ENCODE measurements around the gene NUP98.

Gene NUP98

DNA sequence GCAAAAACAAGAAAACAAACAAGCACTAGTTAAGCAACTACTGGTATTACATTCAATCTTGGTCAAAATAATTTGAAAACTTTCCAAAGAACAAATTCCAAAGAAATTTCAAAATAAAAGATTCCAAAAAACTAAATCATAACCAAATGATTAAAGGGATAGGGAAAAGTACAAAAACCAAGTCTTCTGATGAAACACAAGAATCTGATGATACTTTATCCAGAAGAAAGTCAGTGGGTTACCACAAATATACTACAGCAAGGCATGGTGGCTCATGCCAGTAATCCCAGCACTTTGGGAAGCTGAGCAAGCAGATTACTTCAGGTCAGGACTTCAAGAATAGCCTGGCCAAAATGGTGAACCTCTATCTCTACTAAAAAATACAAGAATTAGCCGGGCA, 59.1 kb downstream of the NUP98 start:
- no peak for DNase-seq (ENCODE audit: low read depth in 1 of 2, low spot score in 1 of 2)

DNA sequence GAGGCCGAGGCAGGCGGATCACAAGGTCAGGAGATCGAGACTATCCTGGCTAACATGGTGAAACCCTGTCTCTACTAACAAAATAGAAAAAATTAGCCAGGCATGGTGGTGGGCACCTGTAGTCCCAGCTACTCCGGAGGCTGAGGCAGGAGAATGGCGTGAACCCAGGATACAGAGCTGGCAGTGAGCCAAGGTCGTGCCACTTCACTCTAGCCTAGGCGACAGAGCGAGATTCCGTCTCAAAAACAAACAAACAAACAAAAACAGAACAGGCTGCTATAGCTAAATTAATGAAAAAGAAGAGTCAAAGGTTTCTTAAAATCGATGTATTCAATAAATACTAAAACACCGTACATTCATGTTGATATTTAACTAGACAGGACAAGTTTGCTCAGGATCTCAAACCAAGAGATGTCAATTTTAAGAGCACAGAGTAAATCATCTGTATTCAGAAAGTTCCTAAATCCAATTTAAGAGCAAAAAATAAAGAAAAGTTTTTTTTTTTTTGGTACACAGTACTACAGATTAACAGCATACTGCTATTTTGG, 59.9 kb downstream of the NUP98 start:
- DNase-seq (ENCODE audit: low read depth in 1 of 2, low spot score in 1 of 2): no peak

DNA sequence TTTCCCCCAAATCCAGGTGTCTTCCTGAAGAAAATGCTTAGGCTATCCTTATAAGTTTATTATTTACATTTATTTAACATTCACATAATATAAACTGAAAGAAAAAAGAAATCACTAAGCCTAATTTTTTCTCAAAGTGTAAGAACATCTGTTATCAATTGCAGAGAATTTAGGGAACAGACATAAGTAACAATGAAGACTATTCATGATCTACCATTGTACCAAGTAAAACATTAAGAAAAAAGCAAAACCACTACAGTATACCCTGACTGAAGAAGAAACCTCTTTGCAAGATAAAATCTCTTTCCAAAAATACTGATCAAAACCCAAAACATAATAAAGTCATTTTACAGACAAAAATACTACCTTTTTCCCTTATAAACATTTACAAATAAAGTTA, 60.5 kb downstream of the NUP98 start:
- DNase-seq (ENCODE audit: low read depth in 1 of 2, low spot score in 1 of 2): no peak

DNA sequence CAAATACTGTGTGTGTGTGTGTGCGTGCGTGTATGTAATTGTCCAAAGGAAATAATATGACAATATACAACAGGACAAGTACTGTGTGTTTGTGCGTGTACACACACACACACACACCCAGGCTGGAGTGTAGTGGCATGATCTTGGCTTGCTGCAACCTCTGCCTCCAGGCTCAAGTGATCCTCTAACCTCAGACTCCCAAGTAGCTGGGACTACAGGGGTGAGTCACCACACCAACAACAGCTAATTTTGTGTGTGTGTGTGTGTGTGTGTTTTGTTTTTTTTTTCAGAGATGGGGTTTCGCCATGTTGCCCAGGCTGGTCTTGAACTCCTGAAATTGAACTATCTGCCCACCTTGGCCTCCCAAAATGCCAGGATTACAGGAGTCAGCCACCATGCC, 61.5 kb downstream of the NUP98 start:
- no peak for DNase-seq (ENCODE audit: low read depth in 1 of 2, low spot score in 1 of 2)

DNA sequence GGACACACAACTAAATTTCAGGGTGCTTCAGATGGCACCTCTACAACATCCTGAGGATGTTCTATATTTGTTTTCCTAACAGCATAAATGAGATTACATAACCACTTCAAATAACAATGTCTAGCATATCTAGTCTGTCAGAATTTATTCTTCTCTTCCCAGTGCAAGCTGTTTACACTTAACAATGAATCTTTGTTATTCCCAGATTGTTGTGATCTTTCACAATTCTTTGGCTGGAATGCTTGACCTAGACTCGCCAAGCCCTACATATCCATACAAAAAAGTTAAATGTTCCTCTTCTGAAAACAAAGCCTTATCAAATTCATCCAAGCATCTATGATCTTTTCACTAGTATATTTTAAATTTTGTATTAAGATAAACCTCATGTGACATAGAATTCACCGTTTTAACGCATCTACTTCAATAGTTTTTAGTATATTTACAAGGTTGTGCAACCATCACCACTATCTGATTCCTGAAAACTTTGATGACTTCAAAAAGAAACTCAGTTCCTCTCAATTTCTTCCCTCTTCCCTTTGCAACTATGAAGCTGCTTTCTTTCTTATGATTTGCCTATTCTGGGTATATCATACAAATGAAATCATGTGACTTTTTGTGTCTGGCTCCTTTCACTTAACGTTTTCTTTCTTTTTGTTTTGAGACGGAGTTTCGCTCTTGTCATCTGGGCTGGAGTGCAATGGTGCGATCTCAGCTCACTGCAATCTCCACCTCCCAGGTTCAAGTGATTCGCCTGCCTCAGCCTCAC, 64.5 kb downstream of the NUP98 start:
- DNase-seq (ENCODE audit: low read depth in 1 of 2, low spot score in 1 of 2): no peak

DNA sequence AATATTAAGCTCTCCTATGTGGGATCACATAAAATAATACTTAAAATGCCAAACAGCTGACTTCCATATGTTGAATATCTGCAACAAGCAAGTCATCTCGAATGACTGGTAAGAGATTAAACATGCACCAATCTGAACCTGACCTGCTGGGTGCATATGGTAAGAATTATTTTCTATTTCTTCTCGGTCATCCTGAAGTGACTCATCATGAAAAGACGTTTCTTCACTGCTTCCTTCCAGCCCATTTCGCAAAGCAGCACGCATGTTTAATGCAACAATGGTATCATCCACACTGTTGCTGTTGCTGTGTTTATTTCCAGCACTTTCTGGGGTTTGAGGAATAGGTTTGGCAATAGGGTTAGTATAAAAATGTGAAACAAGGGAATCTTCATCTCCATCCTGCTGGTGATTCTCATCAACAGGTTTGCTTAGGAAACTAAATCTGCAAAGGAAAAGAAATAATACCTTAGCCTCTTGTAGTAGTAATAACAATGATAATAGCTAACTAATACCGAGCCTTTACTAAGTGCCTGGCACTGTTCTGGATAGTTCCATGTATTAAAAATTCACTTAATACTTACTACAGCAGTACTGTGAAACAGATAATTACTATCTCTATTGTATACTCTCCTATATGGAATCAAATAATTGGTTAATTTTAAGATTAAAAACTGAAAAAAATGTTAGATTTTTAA, 74.2 kb downstream of the NUP98 start:
- no peak for DNase-seq (ENCODE audit: low read depth in 1 of 2, low spot score in 1 of 2)

DNA sequence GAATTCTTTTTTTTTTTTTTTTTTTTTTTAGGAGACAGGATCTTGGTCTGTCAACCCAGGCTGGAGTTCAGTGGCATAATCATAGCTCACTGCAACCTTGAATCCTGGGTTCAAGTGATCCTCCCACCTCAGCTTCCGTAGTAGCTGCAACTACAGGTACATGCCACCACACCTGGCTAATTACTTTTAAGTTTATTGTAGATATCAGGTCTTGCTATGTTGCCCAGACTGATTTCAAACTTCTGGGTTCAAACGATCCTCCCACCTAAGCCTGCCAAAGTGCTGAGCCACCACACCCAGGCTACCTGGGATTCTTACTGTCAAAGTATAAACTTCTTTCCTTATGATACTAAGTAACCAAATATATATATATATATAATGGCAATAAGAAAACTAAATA, 75.3 kb downstream of the NUP98 start:
- DNase-seq (ENCODE audit: low read depth in 1 of 2, low spot score in 1 of 2): no peak

DNA sequence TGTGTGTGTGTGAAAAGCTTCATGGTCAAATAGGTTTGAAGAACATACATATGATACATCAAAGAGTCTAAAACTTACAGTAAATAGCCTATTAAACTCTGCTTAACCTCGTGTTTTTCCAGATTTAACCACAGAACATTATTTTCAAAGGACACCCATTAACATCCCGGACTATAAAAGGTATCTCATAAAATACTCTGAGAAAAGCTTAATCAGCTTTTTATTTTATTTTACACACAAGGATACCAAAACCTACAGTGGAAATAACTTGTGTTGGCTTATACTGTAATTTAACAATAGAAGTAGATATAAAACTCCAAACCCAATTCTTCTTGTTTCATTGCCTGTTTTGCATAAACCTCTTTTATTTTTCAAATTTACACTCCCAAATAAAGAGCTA, 76.4 kb downstream of the NUP98 start:
- DNase-seq (ENCODE audit: low read depth in 1 of 2, low spot score in 1 of 2): no peak

DNA sequence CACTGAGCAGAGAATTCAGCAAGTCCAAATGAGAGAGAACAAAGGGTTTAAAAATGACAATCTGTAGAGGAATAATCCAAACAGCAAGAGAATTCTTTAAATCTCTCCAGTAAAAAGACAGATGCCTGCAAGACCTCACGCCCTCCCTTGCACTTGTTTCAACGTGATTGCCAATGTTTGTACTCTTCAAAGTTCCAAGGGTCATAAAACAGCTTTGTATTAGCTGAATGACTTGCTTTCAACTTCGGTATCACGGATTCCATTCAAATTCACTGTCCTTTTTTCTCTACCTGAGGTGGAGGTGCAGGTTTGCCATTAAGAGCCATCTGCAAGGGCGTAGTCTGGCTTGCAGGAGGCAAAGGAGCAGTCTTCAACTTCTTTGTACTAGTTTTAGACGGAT, 85.1 kb downstream of the NUP98 start:
- DNase-seq (ENCODE audit: low read depth in 1 of 2, low spot score in 1 of 2): no peak

DNA sequence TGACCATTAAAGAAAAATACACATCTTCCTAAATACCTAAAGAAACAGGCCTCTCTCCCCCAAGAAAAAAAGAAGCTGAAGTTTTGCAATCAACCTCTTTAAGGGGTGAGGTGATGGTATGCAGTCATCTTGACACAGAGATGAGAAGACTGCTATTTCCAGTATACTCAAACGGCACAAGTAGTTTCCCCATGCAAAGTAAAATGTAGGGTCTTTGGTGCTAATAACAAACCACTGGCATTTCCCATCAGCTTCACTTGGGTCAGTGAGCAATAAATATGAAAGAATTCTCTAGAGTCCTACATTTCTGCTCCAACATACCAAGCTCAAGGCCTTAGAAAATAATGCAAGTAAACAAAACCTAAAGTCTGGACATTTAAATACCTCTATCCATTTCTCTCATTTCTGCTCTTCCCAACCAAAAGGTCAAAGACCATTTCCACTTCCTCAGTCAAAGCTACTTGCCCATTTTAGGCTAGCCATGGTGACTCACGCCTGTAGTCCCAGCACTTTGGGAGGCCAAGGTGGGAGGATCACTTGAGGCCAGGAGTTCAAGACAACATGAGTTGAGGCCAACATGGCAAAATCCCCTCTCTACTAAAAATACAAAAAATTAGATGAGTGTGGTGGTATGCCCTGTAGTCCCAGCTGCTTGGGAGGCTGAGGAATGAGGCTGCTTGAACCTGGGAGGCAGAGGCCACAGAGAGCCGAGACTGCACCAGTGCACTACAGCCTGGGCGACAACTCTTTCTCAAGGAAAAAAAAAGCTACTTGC, 86.7 kb downstream of the NUP98 start:
- DNase-seq (ENCODE audit: low read depth in 1 of 2, low spot score in 1 of 2): no peak

DNA sequence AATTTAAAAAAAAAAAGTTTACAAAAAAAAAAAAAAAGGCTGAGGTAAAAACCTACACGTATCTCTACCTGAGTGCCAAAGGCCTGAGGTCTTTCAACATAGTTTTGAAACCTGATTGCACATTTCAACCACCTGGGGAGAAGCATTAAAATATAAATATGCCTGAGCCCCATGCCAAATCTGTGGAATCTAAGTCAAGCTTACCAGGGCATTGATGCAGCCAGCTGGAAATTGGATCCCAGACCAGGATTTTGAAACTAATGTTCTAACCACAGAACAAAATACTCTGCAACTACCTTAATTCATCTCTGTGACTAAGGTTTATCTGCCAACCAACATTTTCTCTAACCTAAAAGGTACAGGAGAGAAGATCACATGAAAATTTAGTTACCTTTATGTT, 87.4 kb downstream of the NUP98 start:
- no peak for DNase-seq (ENCODE audit: low read depth in 1 of 2, low spot score in 1 of 2)

DNA sequence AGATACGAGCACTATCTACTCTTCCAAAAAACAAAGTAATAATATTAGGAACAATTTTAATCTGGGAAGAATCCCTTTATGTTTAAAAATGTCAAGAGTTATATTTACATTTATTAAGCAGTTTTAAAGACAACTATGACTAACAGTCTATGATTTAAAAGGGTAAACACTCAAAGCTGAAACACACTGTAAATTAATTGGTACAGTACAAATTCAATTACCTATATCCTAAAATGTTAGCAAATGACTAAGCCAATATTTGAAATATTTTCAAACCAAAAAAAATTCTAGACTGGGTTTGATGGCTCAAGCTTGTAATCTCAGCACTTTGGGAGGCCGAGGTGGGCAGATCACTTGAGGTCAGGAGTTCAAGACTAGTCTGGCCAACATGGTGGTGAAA, 90.2 kb downstream of the NUP98 start:
- no peak for DNase-seq (ENCODE audit: low read depth in 1 of 2, low spot score in 1 of 2)

DNA sequence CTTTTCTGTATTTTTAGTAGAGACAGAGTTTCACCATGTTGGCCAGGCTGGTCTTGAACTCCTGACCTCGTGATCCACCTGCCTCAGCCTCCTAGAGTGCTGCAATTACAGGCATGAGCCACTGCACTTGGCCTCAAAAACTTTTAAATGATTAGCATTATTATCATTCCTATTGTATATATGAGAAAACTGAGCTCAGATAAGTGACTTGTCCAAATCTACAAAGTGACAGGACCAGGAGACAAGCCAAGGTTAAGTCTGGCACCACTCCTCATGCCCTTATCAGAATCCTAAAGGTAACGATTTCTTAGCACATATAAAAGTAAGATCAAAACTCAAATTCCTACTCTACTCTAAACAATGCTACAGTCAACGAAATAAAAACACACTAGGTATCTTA, 94.0 kb downstream of the NUP98 start:
- DNase-seq (ENCODE audit: low read depth in 1 of 2, low spot score in 1 of 2): no peak

DNA sequence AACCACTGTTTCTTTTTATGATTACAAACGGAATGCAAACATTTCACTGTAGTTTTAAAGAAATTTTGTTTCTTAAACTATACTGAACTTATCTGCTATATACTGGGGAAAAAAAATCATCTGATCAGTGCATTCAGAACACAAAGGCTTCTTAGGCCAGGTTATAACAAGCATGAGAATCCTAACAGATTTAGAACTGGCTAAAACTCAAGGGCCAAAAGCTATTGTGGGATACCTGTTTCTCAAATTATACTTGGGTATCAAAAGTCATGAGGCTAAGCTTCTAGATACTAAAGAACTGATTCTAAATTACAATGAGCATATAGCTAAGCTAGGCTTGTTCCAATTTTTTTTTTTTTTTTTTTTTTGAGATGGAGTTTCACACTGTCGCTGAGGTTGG, 96.4 kb downstream of the NUP98 start:
- no peak for DNase-seq (ENCODE audit: low read depth in 1 of 2, low spot score in 1 of 2)

DNA sequence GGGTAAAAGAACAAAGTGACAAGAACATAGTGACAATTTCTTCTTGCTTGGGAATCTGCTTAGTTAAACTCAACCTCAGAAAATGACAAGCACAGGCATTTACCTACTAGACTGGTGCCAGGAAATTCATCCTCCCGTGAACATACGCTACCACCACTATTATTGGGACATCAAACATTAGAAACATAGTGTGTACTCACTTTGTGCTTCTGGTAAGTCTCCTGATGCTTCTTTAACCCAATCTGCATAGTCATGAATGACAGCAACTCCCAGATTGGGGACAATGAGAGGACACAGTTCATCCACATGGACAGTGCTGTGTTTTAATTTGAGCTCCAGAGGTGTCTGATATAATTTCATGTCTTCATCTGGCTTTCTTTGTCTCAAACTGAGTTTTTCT, 96.9 kb downstream of the NUP98 start:
- DNase-seq (ENCODE audit: low read depth in 1 of 2, low spot score in 1 of 2): no peak

DNA sequence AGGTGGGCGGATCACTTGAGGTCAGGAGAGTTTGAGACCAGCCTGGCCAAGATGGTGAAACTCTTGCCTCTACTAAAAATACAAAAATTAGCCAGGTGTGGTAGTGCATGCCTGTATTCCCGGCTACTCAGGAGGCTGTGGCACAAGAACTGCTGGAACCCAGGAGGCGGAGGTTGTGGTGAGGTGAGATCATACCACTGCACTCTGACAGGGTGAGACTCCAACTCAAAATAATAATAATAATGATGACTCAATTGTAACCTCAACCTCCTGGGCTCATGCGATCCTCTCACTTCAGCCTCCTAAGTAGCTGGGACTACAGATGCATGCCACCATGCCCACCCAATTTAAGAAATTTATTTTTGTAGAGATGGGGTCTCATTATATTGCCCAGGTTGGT, 110.6 kb downstream of the NUP98 start:
- DNase-seq (ENCODE audit: low read depth in 1 of 2, low spot score in 1 of 2): no peak

DNA sequence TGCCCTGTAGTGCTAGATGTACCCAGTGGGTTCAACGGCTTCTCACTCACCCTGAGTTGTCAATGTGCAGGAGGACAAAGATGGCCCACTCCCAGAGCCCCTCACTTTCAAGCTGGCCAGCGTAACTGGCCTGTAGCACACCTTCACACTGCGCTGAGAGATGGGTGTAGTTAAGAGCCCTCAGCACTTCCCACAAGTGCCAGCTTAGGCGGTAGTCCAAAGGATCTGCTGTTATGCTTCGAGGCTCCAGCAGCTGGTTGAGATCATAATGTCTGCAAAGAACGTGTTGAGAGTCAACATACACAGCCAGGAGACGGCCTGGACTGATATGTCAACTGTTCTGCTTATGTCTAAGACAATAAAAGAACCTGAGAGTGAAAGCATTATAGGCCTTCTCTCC, 111.4 kb downstream of the NUP98 start:
- no peak for DNase-seq (ENCODE audit: low read depth in 1 of 2, low spot score in 1 of 2)

DNA sequence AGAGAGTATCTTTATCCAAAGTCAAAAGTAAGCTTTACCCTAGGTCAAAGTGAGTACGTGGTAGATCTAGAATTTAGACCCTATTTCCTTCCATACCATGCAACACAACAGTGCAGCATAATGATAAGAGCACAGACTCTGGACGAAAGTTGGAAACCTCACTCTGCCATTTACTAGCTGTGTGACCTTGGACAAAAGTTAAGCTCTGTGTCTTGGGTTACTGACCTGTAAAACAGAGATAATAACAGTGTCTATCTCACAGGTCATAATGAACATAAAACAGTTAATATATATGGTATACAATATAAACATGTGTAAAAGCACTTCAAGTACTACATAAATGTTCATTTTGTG, 112.6 kb downstream of the NUP98 start:
- DNase-seq (ENCODE audit: low read depth in 1 of 2, low spot score in 1 of 2): no peak

DNA sequence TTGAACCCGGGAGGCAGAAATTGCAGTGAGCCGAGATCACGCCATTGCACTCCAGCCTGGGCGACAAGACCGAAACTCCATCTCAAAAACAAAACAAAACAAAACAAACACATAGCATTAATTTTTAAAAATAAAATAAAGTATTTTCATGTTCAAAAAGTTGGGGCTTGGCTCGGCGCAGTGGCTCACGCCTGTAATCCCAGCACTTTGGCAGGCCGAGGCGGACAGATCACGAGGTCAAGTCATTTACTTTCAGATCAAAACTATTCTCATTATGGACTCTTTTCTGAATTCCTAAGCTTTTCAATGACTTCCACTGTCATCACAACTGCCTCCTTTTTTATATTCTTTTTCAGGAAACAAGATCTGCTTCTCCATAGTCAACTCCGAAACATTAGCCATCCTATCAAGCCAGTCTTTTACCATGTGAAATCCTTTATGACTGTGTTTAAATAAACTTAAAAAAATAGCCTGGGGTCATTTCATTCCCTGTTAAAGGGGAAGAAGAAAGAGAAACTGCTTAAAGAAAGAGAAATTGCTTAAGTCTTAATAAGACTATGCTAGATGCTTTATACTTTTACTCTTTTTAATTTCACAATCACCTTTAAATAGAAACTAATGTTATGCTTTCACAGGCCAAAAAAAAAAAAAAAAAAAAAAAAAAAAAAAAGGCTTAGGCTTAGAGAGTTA, 113.1 kb downstream of the NUP98 start:
- no peak for DNase-seq (ENCODE audit: low read depth in 1 of 2, low spot score in 1 of 2)

DNA sequence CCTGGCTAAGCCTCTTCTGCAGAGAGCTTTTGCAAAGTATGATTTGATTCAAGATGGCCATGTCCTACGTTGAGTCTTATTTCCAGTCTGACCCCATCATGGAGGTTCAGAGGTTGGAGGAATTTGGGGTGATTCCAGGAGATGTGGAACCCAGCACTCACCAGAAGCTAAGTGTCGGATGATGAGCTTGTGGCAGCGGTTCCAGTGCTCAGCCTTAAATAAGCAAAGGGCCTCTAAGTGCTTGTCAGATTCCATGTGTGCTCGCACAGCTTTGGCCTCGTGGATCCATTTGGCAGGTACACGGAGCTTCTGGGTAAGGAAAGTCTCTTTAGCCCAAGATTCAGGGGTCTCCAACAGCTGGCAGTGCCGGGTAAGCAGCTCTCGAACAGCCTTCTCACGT, 114.3 kb downstream of the NUP98 start:
- no peak for DNase-seq (ENCODE audit: low read depth in 1 of 2, low spot score in 1 of 2)

DNA sequence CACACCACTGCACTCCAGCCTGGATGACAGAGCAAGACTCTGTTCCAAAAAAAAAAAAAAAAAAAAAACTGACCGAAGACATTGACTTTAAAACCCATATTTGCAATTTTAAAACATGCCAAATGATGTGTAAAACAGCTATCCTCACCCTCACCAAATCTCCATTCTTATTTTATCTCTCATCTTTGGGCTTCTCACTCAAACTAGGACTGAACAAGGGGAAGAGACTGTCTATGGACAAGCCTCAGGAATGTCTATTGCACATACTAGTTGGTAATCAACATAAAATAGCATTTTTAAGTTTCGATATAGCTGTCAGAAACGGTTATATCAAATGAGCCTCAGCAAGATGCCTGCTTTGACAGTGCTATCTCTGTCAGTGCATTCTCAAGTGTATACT, 118.3 kb downstream of the NUP98 start:
- DNase-seq (ENCODE audit: low read depth in 1 of 2, low spot score in 1 of 2): no peak

DNA sequence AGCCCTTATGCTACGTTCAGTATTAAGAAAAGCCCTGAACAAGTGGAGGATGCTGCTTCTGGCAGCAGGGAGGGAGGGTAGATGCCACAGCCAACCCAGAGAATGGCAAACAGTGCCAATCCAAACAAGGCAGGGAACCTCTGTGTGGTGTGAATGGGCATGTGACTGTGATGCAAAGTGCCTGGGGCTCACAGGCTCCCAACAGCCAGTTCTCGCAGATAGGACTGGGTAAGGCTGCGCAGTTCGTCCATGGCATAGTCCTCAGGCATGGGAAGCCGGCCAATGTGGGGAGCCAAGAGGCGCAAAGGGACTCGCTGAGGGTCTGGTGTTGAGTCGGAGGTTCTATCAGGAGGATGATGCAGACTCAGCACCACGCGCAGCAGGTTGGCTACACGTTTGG, 121.4 kb downstream of the NUP98 start:
- no peak for DNase-seq (ENCODE audit: low read depth in 1 of 2, low spot score in 1 of 2)
